Adipocyte (in vitro differentiated cells): ENCODE results near the gene NAPA.

Experiments used
- DNase-seq: peaks from one replicate; pipeline ENCODE4 v3.0.0-alpha.2; 2015; ENCODE audit warnings: low read depth
- H3K27me3 ChIP-seq: replicated peaks from 2 replicates; pipeline ENCODE4 v1.7.0; 2013; ENCODE audit warnings: mild to moderate bottlenecking, low read length, moderate library complexity; ENCODE audit not compliant: control insufficient read depth, insufficient read depth
- H3K36me3 ChIP-seq: 2 replicates; pipeline ENCODE4 v1.7.0; 2013; ENCODE audit warnings: low read length, mild to moderate bottlenecking, moderate library complexity; ENCODE audit not compliant: control insufficient read depth, insufficient read depth, severe bottlenecking
- H3K4me1 ChIP-seq: 2 replicates; pipeline ENCODE4 v1.7.0; 2013; ENCODE audit warnings: mild to moderate bottlenecking, low read length, moderate library complexity; ENCODE audit not compliant: control insufficient read depth, insufficient read depth
- H3K4me3 ChIP-seq: 2 replicates; pipeline ENCODE4 v1.7.0; 2013; ENCODE audit warnings: mild to moderate bottlenecking, low read length, moderate library complexity
- H3K9ac ChIP-seq: 2 replicates; pipeline ENCODE4 v1.7.0; 2013; ENCODE audit warnings: mild to moderate bottlenecking, low read length, moderate library complexity
- H3K9me3 ChIP-seq: 2 replicates; pipeline ENCODE4 v1.7.0; 2013; ENCODE audit warnings: mild to moderate bottlenecking, low read length, moderate library complexity; ENCODE audit not compliant: control insufficient read depth

Gene NAPA

DNA sequence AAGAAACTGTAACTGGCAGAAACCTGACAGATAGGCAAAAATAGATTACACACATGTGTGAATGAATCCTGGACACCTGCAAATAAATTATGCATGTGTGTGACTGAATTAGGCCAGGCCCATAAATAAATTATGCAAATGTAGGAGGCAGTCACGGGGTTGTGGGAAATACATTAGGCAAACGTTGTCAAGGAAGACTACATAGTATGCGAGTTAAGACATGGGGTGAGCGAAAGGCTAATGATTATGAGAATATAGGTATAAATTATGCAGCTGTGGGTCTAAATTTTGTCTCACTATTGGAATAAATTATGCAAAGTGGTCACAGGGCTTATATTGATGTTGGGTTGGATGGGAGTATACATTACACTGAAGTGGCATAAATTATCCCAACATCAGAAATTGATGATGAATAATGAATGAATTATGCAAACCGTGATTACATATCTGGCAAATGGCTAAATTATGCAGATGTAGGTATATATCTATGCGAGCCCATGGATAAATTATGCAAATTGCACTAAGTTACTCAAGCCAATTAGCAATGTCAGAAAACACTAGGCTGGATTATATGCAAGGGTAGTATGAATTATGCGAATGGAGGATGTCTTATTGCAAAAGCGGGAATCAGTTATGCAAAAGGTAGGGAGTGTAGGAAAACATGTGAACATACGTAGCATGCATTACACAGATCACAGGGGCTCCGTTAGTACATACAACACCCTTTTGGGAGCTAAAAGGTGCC, 50.0 kb downstream of the NAPA start:
- H3K4me3 ChIP-seq: no peak overlapping the region

DNA sequence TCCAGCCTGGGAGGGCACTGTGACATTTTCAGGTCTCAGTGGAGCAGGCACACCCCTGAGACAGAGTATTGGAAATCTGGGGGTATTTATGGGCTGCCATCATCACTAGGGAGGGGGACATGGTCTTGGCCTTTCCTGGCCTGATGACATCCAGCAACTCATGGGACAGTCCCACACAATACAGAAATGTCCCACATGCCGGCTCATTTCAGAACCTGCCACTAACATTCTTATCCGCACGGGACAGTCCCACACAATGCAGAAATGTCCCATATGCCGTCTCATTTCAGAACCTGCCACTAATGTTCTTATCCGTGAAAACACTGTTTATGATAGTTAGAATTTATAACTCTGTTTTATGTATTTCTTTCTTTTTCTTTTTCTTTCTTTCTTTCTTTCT, 53.0 kb downstream of the NAPA start:
- DNase-seq: no peak
- H3K36me3 ChIP-seq: no peaks in the 10 kb centered on the region
- peaks cover 54% of the 10 kb centered on the region for H3K27me3 ChIP-seq
- peaks cover 5% of the 10 kb centered on the region for H3K9me3 ChIP-seq
- no peak overlapping the region for H3K9ac ChIP-seq
- no peaks in the 10 kb centered on the region for H3K4me1 ChIP-seq
- H3K4me3 ChIP-seq: no peak overlapping the region

More for the DNA sequence above, 50.0 kb downstream of the NAPA start:
- no peak for DNase-seq
- Histone ChIP-seq H3K36me3 (no peaks in the 10 kb centered on the region), H3K9ac (no peak overlapping the region), H3K27me3 (peaks cover 57% of the 10 kb centered on the region), H3K4me1 (no peaks in the 10 kb centered on the region), H3K9me3 (peaks cover 4% of the 10 kb centered on the region)

DNA sequence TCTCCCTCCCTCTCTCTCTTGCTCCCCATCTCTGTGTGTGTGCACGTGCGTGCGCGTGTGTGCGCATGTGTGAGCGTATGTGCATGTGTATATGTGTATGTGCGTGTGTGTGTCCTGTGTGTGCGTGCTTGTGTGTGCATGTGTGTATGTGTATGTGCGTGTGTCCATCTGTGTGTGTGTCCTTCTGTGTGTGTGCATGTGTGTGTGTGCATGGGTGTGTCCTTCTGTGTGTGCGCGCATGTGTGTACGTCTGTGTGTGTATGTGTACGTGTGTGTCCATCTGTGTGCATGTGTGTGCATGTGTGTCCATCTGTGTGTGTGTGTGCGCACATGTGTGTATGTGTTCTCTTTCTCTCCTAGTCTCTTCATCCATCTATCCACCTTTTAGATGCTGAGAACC, 55.4 kb downstream of the NAPA start:
- no peak overlapping the region for H3K4me3 ChIP-seq
- no peaks in the 10 kb centered on the region for H3K36me3 ChIP-seq
- DNase-seq: no peak
- H3K9me3 ChIP-seq: peaks cover 21% of the 10 kb centered on the region
- H3K4me1 ChIP-seq: no peaks in the 10 kb centered on the region
- H3K27me3 ChIP-seq: peaks cover 56% of the 10 kb centered on the region
- H3K9ac ChIP-seq: no peak overlapping the region

DNA sequence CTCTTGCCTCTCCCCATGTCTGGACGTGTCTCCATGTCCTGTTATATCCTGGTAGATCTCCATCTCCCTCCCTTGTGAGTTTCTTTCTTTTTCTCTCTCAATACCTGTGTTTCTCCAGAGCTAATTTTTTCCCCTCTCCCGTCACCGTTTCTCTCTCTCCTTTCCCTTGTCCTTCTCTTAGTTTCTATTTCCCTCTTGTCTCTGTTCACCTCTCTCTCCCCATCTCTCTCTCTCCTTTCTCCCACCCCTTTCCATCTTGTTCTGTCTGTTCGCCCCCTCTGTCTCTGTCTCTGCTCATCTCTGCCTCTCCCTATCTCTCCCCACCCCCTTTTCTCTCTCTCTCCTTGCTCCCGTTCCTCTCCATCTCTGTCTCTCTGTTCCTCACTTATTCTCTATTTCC, 56.2 kb downstream of the NAPA start:
- Histone ChIP-seq H3K27me3 (peaks cover 57% of the 10 kb centered on the region), H3K4me1 (no peaks in the 10 kb centered on the region), H3K9me3 (peaks cover 21% of the 10 kb centered on the region), H3K4me3 (no peak overlapping the region), H3K9ac (no peak overlapping the region), H3K36me3 (no peaks in the 10 kb centered on the region)
- DNase-seq: no peak

DNA sequence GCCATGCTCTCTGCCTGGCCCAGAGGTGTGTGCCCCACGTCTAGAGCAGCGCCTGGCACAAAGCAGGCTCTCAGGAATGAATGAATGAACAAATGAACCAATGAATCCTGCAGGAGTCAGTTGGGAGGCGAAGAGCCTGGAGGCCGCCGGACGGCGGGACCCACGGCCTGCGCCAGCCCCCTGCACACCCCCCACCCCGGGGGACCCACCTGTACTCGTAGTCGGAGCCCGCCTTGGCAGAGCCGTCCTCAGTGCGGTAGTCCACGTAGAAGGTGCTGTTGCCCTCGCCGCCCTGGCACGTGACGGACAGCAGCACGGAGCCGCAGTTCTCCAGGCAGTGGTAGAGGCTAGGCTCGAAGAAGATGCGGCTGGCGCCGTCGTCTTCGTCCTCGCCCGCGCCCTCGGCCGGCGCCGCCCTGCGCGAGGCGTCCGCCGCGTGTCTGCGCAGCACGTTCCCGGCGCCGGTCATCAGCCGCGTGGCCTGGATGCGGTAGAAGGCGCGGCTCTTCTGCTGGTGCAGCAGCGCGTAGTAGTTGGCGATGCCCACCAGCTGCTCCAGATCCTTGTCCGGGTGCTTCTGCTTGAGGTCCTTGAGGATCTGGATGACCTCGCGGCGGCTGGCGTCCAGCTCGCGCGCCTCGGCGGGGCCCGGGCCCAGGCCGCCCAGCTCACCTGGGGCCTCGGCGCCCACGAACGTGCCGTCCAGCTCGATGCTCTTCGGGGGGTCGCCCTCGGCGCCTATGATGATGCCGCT, 58.0 kb downstream of the NAPA start:
- H3K9me3 ChIP-seq: peaks cover 21% of the 10 kb centered on the region
- no peak overlapping the region for H3K9ac ChIP-seq
- peaks cover 62% of the 10 kb centered on the region for H3K27me3 ChIP-seq
- no peaks in the 10 kb centered on the region for H3K36me3 ChIP-seq
- no peak overlapping the region for H3K4me3 ChIP-seq
- DNase-seq: peak; percentile 11
- H3K4me1 ChIP-seq: no peaks in the 10 kb centered on the region

DNA sequence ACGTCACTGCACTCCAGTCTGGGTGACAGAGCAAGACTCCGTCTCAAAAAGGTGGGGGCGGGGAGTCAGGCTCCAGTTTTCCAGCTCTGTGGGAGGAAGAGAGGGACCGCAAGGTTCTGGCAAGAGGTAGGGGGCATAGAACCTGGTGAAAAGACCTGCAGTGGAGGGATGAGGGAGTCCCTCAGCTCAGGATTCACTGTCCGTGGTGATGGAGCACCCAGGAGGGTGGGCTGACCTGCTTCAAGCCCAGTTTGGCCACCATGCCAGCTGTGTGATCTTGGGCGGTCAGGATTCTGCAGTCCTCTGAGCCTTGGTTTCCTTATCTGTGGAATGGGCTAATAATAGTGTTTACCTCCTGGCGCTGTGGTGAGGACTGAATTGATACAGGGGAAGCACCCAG, 64.4 kb downstream of the NAPA start:
- H3K27me3 ChIP-seq: peaks cover 61% of the 10 kb centered on the region
- H3K4me1 ChIP-seq: peaks cover 4% of the 10 kb centered on the region
- H3K9me3 ChIP-seq: peaks cover 11% of the 10 kb centered on the region
- H3K4me3 ChIP-seq: no peak overlapping the region
- no peak overlapping the region for H3K9ac ChIP-seq
- no peak for DNase-seq
- no peaks in the 10 kb centered on the region for H3K36me3 ChIP-seq

DNA sequence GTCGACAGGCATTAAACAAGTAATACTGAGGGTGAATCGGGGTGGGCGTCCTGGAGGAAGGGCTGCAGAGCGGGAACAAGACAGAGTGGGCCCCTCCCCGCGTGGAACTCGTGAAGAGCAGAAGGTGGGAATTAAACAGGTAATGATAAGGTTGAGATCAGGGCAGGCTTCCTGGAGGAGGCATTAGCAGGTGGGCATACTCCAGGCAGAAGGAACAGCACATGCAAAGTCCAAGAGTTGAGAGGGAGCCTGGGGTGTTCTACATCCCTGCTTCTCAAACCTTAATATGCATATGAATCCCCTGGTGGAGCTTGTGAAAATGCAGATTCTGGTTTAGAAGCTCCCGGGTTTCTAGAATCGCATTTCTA, 66.5 kb downstream of the NAPA start:
- H3K4me3 ChIP-seq: no peak overlapping the region
- H3K4me1 ChIP-seq: peaks cover 4% of the 10 kb centered on the region
- peaks cover 5% of the 10 kb centered on the region for H3K9me3 ChIP-seq
- no peak overlapping the region for H3K9ac ChIP-seq
- DNase-seq: no peak
- no peaks in the 10 kb centered on the region for H3K36me3 ChIP-seq
- H3K27me3 ChIP-seq: peaks cover 65% of the 10 kb centered on the region

DNA sequence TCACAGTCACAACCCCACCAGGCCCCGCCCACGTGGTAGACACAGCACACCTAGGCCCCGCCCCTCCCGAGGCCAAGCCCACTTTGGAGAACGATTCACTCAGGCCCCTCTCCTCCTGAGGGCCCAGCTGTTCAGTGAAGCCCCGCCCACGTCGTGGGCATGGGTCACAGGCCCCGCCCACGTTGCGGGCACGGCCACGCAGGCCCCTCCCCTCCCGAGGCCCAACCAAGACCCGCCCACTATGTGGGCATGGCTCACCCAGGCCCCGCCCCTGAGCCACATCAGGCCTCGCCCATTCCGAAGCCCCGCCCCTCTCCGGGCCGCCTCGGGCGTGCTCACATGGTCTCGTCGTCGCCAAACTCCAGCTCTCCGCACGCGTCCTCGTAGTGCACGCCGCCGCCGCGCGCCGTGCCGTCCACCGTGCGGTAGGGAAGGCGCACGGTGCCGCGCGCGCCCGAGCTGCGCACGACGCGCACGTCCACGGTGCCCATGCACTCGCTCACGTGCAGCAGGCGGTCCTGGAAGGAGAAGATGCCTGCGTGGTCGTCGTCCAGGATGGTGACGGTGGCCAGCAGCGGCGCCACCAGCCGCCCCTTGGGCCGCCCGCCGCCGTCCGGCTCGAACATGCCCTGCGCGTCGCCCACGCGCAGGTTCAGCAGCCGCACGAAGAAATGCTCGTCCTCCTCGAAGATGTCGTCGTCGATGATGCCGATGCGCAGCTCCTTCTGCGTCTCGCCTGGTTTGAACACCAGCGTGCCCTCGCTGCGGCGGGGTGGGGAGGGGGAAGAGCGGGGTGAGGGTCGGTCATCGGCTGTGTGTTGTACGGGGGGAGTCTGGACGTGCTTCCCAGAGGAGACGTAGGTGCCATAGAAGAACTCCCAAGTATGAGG, 67.1 kb downstream of the NAPA start:
- Histone ChIP-seq H3K4me1 (peaks cover 4% of the 10 kb centered on the region), H3K4me3 (no peak overlapping the region), H3K9ac (no peak overlapping the region), H3K9me3 (peaks cover 5% of the 10 kb centered on the region), H3K36me3 (no peaks in the 10 kb centered on the region), H3K27me3 (peaks cover 66% of the 10 kb centered on the region)
- DNase-seq: peak; percentile 53

DNA sequence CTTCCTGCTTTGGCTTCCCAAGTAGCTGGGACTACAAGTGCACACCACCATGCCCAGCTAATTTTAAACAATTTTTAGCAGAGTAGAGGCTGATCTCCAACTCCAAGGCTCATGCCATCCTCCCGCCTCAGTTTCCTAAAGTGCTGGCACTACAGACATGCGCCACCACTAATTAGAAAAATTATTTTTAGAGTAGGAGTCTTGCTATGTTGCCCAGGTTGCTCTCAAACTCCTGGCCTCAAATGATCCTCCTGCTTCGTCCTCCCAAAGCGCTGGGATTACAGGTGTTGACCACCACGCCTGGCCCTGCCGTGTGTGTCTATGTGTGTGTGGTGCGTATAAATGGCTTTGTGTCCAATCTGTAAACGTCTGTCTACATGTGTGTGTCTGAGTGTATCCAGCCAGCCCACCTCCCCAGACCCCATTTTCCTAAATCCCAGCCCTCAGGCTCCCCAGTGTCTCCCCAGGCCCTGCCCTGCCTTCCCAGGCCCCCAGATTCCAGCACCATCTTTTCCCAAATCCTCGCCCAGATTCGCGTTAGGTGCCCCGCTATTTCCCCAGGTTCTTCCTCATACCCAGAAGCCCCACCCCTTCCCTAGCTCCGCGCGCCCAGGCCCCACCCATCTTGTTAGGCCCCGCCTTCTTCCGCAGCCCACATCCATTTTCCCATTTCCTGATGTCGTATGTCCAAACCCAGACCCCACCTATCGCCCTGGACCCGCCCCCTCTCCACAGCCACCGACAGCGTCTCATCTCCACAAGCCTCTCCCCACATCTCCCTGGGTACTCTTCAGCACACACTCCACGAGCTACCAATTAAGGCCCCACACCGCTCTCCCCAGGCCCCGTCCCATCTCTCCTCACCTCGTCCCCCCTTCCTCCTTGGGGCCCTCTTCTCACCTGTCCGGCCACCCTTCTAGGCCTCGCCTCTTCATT, 68.1 kb downstream of the NAPA start:
- no peaks in the 10 kb centered on the region for H3K36me3 ChIP-seq
- no peak overlapping the region for H3K4me3 ChIP-seq
- H3K9me3 ChIP-seq: peaks cover 5% of the 10 kb centered on the region
- peaks cover 72% of the 10 kb centered on the region for H3K27me3 ChIP-seq
- H3K9ac ChIP-seq: no peak overlapping the region
- H3K4me1 ChIP-seq: peaks cover 4% of the 10 kb centered on the region
- DNase-seq: no peak

DNA sequence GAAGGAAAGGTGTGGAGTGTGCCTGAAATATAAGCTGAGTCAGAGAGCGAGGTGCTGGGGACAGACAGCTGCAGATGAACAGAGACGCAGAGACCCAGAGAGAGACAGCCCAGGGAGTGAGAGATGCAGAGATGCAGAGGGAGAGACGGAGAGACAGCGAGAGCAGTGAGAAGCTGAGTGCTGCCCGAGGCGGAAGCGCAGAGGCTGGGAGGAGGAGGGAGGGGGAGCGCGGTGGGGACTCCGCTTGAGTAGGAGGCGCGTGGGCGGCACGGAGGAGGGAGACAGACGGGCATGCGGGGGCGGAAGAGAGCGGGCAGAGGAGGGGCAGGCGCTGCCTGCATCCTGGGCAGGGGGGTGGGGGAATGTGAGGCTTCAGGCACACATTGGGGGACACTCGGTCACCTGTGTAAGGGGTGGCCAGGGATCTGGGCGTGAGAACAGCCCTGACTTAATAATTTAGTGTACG, 68.9 kb downstream of the NAPA start:
- Histone ChIP-seq H3K9ac (no peak overlapping the region), H3K4me1 (peaks cover 4% of the 10 kb centered on the region), H3K4me3 (no peak overlapping the region), H3K9me3 (no peaks in the 10 kb centered on the region), H3K36me3 (no peaks in the 10 kb centered on the region), H3K27me3 (peaks cover 78% of the 10 kb centered on the region)
- peak; percentile 67 for DNase-seq
